ENCODE measurements around the gene EHBP1L1. TPM values are rescaled to one million over a fixed set of nuclear protein-coding genes. Genes with fewer than 3 reads are reported as not detected.

The EHBP1L1 gene
- total RNA-seq, 1 donor from 2014 or later = 31.6 TPM

GRCh38 chr11:65574109-65574810 is 1.6 kb upstream of the EHBP1L1 start:
- DNase-seq (ENCODE audit: low read depth) (peak; percentile 75), FAIRE-seq (no peak)

DNA sequence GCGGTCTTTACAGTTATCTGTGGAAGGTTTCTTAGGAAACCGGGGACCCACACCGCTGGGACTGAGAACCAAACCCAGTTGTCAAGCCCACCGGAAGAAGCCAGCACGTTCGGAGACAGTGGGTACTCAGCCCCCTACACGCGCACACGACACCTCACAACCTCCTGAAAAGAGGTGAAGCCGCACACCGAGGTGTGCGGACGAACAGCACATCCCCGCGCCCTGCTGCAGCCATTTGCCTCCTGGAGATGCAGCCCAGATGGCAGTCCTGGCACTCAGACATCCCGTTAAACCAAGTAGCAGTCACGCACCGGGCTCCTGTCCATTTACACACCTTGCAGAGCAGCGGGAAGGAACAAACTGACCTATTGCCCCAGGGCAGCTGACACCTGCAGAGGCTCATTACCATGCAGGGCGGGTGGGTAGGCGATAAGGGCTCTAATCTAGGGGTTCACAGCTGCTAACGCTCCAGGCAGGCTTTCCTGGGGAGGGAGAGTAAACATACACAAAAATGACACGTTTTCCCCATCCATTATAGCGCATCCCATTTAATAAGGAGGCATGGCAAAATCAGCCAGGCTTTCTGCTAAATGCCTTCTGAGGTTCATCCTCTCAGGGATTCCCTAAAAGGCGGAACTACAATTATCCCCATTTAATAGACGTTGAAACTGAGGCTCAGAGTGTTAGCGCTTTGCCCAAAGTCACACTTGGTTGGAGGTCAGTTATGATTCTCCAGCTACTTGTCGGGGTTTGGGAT is 864 bp upstream of the EHBP1L1 start:
- peak overlapping the region; percentile 44 for H3K4me3 ChIP-seq (ENCODE audit: low read depth, low read length)
- FAIRE-seq (no peak), DNase-seq (ENCODE audit: low read depth) (no peak)
- no peaks in the 10 kb centered on the region for H3K27me3 ChIP-seq (ENCODE audit: control insufficient read depth, insufficient read depth, low read length)
- peaks cover 14% of the 10 kb centered on the region for H3K36me3 ChIP-seq (ENCODE audit: control insufficient read depth, insufficient read depth, low read length)
- TF ChIP-seq CTCF (IDR thresholded peaks at IDR 0.05; ENCODE audit: insufficient read depth, low read length, severe bottlenecking) = no peak

More at GRCh38 chr11:65574109-65574810, 1.6 kb upstream of the EHBP1L1 start:
- Histone ChIP-seq H3K36me3 (ENCODE audit: control insufficient read depth, insufficient read depth, low read length) (peaks cover 8% of the 10 kb centered on the region), H3K27me3 (ENCODE audit: control insufficient read depth, insufficient read depth, low read length) (no peaks in the 10 kb centered on the region), H3K4me3 (ENCODE audit: low read depth, low read length) (peak overlapping the region; percentile 44)
- TF ChIP-seq CTCF (IDR thresholded peaks at IDR 0.05; ENCODE audit: insufficient read depth, low read length, severe bottlenecking) = peak; percentile 81

GRCh38 chr11:65576232-65576866 is 496 bp downstream of the EHBP1L1 start:
- H3K27me3 ChIP-seq (ENCODE audit: control insufficient read depth, insufficient read depth, low read length) = no peaks in the 10 kb centered on the region
- H3K4me3 ChIP-seq (ENCODE audit: low read depth, low read length) = peak overlapping the region; percentile 63
- H3K36me3 ChIP-seq (ENCODE audit: control insufficient read depth, insufficient read depth, low read length) = peaks cover 24% of the 10 kb centered on the region
- no peak for DNase-seq (ENCODE audit: low read depth)
- no peak for TF ChIP-seq CTCF (IDR thresholded peaks at IDR 0.05; ENCODE audit: insufficient read depth, low read length, severe bottlenecking)
- no peak for FAIRE-seq

GRCh38 chr11:65576867-65577755 is 1.3 kb downstream of the EHBP1L1 start:
- FAIRE-seq (peak; percentile 79), DNase-seq (ENCODE audit: low read depth) (peak; percentile 84)
- TF ChIP-seq CTCF (IDR thresholded peaks at IDR 0.05; ENCODE audit: insufficient read depth, low read length, severe bottlenecking) = no peak
- H3K27me3 ChIP-seq (ENCODE audit: control insufficient read depth, insufficient read depth, low read length) = no peaks in the 10 kb centered on the region
- H3K4me3 ChIP-seq (ENCODE audit: low read depth, low read length) = peak overlapping the region; percentile 63
- peaks cover 29% of the 10 kb centered on the region for H3K36me3 ChIP-seq (ENCODE audit: control insufficient read depth, insufficient read depth, low read length)

GRCh38 chr11:65577756-65578109 is 1.9 kb downstream of the EHBP1L1 start:
- TF ChIP-seq CTCF (IDR thresholded peaks at IDR 0.05; ENCODE audit: insufficient read depth, low read length, severe bottlenecking) = no peak
- H3K36me3 ChIP-seq (ENCODE audit: control insufficient read depth, insufficient read depth, low read length) = peaks cover 29% of the 10 kb centered on the region
- FAIRE-seq = no peak
- H3K4me3 ChIP-seq (ENCODE audit: low read depth, low read length) = no peak overlapping the region
- no peaks in the 10 kb centered on the region for H3K27me3 ChIP-seq (ENCODE audit: control insufficient read depth, insufficient read depth, low read length)
- DNase-seq (ENCODE audit: low read depth) = no peak
